ENCODE measurements around the gene RASGRP1.

Gene RASGRP1

DNA sequence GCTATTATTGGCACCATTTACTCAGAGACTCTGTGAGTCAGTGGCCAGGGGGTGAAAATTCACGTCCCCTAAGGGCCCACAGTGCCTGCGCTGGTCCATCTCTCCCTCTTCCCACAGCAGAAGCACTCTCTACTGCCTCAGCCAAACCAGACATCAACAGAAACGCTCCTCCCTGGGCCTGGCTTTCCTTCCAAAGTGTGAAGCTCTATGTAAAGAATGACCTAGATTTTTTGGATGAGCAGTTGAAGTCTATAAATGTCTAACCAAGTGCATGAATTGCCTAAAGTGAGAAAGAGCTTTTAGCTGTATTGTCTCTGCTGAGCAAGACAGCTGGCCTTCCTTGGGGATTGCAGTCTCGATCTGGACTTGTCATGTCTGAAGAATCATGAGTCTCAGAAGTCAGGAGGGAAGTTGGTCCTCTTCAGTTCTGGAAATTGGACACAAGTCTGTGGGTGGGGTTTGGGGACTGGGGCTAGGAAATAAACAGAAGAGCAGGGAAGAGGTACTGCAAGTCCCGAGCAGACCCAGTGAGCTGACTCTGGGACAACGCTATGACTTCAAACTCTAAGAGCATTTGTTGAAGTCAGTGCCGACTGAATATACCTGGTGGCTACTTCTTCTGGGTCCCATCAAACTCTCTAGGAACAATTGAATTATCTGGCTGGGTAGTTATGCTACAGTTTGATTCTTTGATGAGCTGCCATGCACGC lies 29.0 kb downstream of the RASGRP1 start:
- no peak for DNase-seq (ENCODE audit: low read depth)

DNA sequence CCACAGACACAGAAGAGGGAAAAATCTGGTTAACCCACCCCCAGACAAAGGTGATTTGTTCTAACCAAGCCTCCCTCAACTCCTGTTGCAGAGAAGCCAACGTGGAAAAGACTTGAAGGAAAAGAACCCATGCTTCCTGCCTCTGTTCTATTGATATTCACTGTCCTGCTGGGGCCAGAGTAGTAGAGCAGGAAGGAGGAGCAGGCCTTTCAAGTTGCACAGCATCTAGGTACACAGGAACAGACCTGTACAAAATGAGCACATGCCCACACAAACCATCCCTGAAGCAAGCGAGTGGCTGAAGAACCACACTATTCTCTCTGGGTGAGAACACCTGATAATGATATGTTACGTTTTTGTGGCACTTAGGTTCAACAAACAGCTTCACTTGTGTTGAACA lies 29.9 kb downstream of the RASGRP1 start:
- no peak for DNase-seq (ENCODE audit: low read depth)

DNA sequence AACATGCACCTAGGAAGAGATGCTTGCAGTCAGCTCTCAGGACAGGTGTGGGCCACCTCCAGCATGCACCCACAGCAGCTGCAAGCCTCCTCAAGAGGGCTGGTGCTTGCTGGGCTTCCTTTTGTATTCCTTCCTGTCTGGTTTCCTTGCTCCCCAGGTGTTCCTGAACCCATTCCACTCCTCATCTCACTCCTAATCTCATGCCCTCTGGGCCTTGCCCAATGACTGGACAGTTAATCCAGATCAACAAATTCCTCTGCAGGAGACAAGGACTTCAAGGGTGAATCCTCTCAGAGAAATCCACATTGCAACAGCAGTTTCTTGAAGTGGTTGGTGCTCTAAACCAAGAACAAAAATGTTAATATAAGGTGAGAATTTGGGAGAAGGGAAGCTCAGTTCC lies 30.7 kb downstream of the RASGRP1 start:
- DNase-seq (ENCODE audit: low read depth), result no peak

DNA sequence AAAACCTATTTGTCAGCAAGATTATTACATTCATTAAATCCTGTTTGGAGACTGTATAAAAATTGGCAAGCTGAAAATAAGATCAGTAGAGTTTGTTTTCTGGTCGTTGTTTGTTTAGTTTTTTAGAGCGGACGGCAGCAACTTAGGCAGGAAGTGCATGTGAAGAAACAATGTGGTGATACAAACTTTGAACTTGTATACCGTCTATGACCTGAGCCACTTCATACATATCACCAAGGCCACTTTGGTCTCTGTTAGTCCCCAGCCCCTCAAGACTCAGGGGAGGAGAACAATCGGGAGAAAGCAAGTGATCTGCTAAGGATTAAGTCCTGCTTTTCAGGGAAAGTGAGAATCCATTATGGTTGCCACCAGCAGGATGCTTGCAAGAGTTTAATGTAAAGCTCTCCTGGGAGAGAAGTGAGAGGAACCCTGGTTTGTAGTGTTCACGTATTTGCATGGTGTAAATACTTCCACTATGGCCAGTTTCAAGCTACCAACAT lies 31.1 kb downstream of the RASGRP1 start:
- no peak for DNase-seq (ENCODE audit: low read depth)

DNA sequence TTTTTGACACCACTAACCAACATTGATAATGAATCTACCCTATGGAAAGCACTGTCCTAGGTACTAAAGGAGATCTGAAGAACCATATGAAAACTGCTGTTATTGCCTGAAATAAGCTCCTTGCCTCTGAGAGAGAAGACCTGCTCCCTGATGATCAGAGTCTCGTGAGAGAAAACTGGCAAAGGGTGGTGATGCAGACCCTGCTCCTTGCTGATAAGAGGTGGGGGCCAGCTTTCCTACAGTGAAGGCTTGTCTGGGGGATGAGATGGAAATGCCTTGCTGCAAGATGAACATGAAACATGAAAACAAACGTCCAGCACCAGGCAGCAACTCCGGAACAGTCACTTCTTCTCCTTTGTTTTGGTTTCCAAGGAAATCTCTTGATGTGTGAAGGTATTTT lies 31.9 kb downstream of the RASGRP1 start:
- no peak for DNase-seq (ENCODE audit: low read depth)

DNA sequence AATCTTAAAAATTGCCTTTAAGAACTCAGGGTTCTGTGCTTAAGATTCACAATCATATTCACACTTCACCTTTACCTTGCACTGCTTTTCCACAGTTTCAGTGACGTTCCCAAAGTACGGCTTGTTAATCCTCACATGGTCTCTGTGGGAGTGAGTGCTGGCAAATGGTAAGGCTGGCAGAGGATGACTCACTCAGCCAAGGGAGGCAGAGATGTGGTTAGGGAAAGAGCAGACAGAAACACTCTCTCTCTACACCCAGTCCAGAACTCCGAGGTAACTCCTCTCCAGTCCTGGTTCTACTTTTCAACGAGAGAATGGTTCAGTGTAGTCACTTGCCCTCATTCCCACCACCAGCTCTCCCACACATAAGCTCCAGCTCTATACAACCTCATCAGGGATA lies 33.1 kb downstream of the RASGRP1 start:
- DNase-seq (ENCODE audit: low read depth), result no peak

DNA sequence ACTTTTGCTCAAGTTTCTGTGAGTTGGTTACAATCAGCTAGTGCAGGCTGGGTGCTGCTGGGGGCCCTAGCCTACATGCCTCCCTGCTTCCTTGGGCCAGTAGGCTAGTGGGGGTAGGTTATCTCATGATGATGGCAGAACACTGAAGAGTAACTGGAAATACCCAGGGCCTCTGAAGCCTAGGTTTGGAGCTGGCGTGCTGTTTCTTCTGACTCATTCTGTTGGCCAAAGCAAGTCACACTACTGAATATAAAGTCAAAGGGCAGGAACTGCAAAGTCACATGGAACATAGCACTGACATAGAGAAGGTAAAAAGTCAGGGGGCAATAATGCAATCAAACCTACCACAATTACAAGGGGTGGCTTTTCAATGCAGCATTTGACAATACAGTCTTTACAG lies 34.5 kb downstream of the RASGRP1 start:
- no peak for DNase-seq (ENCODE audit: low read depth)

DNA sequence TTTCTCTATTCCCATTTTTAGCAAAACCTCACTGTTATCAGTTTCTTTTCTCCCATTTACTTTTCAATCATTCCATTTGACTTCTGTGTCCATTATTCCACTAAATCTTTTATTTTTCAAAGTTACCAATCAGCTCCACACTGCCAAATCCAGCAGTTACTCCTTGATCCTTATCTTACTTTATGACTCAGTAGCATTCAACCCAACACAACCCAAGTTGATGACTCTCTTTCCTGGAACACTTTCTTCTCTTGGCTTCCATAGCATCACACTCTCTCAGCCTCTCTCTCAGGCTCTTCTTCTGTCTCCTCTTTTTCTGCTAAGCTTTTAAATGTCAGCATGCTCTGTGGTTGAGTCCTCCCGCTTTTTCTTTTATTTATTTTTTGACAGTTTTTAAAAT lies 36.3 kb downstream of the RASGRP1 start:
- no peak for DNase-seq (ENCODE audit: low read depth)

DNA sequence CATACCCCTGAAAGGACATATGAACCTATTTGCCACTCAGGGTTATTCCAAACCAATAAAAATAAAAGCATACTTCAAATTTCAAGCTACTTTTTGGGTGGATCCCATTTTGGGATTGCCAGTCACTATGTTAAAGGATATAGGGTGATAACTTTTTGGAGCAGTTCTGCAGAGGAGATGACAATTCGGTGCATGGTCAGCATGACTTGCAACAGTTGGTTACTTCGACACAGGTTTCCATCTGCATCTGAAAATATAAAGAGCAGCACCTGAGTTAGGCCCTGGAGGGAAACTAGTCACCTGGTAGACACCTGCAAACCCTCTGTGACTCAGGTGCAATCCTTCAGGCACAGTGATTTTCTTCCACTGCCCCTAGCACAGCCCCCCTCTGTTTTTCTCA lies 38.5 kb downstream of the RASGRP1 start:
- DNase-seq (ENCODE audit: low read depth), result no peak

DNA sequence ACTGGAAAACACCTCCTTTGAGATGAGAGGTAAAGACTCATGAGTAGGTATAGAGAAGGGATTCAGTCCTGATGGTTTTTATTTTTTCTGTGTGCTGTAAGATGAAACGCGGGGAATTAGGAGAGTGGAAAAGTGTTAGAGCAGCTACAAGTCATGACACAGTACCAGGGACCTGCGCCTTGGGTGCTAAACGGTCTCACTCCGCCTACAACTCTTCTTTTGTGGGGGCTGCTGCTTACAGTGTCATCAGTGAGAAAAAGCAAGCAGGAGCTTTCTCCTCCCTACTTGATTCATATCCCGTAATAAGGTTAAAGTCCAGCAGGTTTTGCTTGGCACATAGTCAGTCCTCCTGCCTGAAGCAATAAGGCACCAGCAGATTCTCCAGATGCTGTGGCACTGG lies 39.1 kb downstream of the RASGRP1 start:
- DNase-seq (ENCODE audit: low read depth), result no peak

DNA sequence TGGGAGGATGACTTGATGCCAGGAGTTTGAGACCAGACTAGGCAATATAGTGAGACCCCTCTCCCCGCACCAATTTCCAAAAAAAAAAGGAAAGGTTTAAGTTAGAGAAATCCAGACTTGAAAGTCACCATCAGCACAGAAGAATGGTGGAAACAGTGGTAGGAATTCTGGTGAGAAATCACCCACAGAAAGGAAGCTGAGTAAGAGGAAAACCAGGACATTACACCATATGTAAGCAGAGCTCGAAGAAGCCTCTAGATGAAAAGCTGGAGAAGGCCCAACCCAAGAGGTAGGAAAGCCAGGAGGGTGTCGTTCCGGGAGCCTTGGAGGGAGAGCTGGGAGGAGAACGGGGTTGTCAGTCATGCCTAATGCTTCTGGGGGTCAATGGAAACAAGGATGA lies 40.5 kb downstream of the RASGRP1 start:
- no peak for DNase-seq (ENCODE audit: low read depth)

DNA sequence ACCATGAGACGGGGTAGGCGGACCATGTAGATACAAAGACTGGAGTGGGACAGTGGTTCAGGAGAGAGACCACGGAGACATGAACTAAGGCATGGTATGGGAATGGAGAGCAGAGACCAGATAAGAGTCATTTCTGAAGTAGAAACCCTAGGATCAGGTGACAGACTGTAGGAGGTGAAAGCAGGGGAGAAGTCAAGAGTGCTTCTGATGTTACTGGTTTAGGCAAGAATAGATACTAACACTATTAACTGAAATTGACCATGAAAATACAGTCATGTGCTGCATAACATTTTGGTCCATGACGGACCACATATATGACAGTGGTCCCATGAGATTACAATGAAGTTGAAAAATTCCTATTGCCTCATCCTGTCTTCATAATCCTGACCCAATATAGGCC lies 41.7 kb downstream of the RASGRP1 start:
- DNase-seq (ENCODE audit: low read depth), result no peak

DNA sequence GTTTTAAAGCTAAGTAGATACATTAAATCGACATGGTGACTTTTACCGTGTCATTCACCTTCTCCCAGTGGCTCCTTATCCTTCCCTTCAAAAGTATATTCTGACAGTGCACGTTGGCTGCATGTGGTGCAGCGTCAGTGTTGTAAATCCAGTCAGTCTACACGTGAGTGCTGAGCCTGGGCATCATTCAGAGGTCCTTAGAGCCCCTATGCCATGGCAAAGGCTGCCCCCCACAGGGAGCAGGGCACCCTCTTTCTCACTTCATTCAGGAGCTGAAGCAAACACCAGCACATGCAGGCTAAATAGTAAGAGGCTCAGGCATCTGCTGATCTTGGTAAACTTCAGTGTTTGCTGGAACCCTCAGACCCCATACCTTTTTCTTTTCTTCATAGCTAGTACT lies 43.3 kb downstream of the RASGRP1 start:
- no peak for DNase-seq (ENCODE audit: low read depth)

DNA sequence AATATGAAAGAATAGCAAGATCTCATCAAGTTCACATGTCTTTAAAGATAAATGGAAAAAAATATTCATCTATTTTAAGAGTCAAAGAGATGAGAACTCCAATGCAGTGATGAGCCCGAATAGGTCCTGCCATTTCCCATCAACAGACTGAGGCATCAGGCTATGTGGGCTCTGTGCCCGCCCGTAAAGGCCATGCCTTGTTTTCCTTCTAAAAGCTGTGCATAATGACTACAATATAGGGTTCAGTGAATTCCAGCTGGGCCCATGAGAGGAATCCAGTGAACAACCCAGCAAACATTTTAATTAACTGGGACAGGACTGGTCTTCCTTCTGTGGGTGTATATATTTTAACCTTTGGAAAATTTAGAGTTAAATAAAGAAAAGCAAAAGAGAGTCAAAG lies 44.6 kb downstream of the RASGRP1 start:
- no peak for DNase-seq (ENCODE audit: low read depth)

DNA sequence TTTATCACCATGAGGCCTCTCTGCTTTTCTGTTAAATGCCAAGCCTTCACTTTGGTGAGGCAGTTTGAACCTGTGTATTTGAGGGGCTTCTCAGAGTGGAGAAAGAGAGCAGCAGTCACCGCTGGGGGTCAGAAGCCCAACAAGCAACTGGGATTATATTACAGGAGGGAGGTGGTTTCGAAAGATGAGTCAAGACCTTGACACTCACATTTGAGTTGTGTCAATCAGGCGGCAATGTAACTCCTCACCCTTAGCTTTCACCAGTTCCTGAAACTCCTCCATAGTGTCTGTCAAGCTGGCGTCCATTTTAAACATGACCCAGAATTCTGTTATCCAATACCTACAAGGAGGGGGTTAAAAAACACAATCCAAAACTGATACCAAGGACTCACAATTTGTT lies 46.5 kb downstream of the RASGRP1 start:
- no peak for DNase-seq (ENCODE audit: low read depth)

DNA sequence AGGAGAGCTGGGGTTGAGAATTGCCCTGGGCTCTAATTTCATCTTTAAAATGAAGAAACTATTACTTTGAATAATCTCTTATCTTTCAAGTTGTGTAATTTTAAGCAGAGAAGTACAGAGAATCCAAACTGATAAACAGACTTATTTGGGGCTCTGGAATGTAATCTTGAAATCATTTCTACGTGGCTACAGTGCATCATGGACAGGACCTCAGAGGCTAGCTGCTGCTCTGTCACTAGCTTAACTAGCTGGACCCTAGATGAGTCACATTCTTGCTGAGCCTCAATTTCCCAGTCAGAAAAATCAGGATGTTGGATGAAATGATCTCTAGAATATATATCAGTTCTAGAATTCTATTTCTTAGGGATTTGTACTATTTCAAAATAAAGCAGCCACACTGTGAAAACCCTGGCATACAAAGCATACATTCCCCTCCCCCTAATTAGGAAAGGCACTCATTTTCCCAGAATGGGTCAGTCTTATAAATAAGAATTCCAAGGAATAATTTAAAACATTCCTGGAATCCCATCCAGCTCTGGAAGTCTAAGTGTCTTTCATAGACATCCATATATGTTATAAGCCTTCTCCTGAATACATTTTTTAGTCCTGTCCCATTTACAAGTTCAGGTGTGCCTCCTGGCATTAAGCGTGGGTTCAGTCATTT lies 47.2 kb downstream of the RASGRP1 start:
- no peak for DNase-seq (ENCODE audit: low read depth)

DNA sequence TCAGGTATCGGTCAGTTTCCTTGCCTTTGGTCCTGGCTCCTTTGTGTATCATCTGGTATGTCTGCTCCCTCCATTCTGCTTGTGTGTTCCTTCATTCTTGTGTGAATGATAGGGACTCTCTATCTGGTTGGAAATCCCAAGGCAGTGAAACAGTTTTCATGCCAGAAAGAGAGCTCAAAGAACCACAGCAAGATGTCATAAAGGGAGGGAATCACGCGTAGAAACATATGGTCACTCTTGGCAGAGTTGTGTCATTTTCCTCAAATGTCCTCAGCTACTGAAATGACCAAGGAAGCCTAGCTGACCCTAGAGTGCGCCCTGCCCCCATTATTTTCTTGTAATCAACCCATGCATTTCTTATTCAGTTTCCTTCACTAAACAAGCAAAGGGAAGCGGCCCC lies 48.0 kb downstream of the RASGRP1 start:
- DNase-seq (ENCODE audit: low read depth), result no peak

DNA sequence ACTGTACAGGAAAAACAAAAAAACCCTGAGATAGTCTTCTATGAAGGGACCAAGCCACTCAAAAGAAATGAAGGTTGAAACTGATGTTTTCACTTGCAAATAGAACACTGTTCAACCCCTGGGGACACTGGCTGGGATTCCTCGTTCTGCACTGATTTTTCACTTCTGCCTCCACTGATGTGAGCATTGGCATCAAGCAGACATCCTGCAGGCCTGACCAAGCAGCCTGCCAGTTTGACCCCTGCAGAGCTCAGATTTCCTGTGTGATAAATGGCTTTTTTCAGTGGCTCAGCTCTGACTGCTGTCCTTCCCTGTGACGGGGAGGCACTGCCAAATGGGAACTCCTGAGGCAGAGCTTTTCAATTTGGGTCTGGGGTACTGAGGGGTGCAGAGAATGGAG lies 50.0 kb downstream of the RASGRP1 start:
- no peak for DNase-seq (ENCODE audit: low read depth)

DNA sequence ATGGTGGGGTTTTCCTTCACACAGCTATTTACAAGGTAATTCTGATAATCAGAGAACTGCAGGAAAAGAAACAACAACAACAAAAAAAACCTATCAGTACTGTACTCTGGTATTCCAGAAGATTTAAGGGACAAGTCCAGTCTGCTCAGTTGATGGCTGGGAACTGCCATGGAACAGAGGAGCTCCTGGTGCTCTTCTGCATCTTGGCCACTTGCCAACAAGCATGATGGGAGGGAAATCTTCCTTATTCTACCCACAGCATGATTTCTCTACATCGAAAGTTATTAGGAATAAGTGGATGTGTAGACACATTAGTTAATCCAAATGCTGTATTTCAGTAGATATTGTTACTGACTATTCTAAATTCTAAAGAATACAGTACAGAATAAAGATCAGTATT lies 51.7 kb downstream of the RASGRP1 start:
- no peak for DNase-seq (ENCODE audit: low read depth)

DNA sequence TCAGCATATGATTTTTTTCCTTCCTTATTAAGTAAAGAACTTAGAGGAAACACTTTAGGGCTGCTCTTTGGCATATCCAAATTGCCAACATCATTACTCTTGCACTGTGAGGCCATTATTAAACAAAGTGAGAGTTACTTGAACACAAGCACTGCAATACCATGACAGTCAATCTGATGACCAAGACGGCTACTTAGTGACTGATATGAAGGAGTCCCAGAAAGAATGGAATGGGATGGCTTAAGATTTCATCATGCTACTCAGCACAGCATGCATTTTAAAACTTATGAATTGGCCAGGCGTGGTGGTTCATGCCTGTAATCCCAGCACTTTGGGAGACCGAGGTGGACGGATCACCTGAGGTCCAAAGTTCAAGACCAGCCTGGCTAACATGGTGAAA lies 55.5 kb downstream of the RASGRP1 start:
- no peak for DNase-seq (ENCODE audit: low read depth)

DNA sequence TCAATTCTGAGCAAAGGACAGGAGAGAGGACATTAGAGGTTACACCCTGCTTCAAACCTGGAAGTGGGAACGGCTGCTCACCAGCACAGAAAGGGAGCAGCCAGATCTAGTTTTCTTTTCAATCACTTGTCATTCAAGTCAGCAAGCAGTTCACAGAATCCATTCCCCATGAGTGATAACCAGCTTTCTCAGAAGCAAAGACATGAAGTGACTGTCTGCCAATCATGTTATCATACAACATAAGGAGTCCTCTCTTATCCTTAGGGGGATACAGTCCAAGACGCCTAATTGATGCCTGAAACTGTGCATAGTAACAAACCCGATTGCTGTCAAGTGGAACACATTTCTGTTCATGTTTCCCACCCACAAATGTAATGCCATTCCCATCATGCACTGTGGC lies 56.0 kb downstream of the RASGRP1 start:
- no peak for DNase-seq (ENCODE audit: low read depth)

DNA sequence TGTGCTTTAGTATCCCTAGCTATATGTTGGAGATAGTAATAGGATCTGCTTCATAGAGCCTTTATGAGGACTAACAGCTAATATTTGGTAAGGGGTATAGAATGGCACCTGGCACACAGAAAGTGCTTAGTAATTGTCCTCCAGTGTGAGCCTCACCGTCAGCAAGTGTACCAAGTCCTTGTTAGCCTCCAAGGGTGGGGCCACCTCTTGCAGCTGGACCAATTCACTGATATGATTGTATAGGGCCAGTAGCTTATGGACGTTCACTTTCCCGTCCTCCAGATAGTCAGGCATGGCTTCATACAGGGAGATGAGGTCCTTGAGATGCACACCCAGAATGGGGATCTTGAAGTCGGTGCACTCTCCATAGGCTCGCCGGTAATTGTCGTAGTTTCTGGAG lies 57.0 kb downstream of the RASGRP1 start:
- DNase-seq (ENCODE audit: low read depth), result no peak

DNA sequence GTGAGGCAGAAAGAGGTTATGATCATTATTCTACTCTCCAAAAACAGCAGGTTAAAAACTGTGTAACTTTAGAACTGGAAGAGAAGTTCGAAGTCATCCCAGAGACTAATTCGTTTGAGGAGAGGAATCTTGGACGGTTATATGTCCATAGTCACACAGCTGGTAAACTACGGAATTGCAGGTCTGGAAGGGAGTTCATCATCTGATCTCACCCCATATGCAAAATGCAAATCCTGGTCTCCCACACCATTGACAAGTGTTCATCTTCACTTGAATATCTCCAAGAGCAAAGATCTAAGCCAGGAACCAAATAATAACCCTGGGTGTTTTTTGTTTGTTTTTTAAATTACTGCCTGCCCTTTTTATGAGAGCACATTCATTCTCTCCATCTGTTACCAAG lies 57.6 kb downstream of the RASGRP1 start:
- no peak for DNase-seq (ENCODE audit: low read depth)

Measured in stimulated activated CD4-positive, alpha-beta T cell treated with anti-CD3 and anti-CD28 coated beads, Interleukin-2, amount 100 ng/mL, for 4 hours (primary cell).